Right lobe of liver (tissue), 4 donors: ENCODE results near the gene A2ML1.

Experiments
- CTCF ChIP-seq, 4 donors: fragments of 200-600 bp in 3 of 4; fragments of 450-650 bp in 1 of 4; IDR thresholded peaks; one replicate each; pipeline versions ENCODE4 v1.5.1 to v1.8.0; 2016 to 2022; ENCODE audit warnings: antibody characterized with exemption in 4 of 4, mild to moderate bottlenecking in 2 of 4
- POLR2A ChIP-seq: fragments of 450-650 bp; IDR thresholded peaks from one replicate; pipeline ENCODE4 v1.6.1; 2017; ENCODE audit warnings: antibody characterized with exemption, mild to moderate bottlenecking
- donor health status: DM: no; HTN: no; CAD: no.
- donor health status: DM: no; HTN: no; CAD: no.
- donor health status: DM: no; HTN: yes; CAD: no.

DNA sequence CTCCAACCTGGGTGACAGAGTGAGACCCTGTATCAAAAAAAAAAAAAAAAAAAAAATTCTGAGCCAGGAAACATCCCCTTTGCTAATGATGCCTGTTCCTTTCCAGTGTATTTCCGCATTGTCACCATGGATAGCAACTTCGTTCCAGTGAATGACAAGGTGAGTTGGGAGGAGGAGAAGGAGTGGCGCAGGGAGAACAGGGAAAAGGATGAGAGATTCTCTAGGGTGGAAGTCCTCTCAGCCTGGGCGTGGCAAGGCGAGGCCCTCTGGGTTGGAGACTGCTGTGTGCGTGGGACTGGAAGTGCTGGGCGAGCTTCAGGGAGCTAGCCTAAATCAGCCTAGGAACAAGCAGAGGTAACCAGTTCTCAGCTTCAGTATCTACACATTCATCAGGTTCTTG, 7.2 kb downstream of the A2ML1 start:
- TF ChIP-seq CTCF (IDR thresholded peaks at IDR 0.05) (no peak), POLR2A (no peak)
